Mesothelial cell of epicardium (in vitro differentiated cells): ENCODE results near the gene KCNK7. TPM values are rescaled to one million over a fixed set of nuclear protein-coding genes. Genes with fewer than 3 reads are reported as not detected.

Source experiments
- DNase-seq, 2 experiments: peaks; one replicate each; pipeline ENCODE4 v3.0.0; 2021; ENCODE audit warnings: low spot score in 2 of 2; ENCODE audit not compliant: unreplicated experiment in 2 of 2
- H3K27ac Mint-ChIP-seq: 2 replicates; pipeline ENCODE4 v1.8.0; 2021; ENCODE audit warnings: mixed read lengths
- H3K27me3 Mint-ChIP-seq: 2 replicates; pipeline ENCODE4 v1.8.0; 2021; ENCODE audit warnings: low read depth, mixed read lengths
- H3K36me3 Mint-ChIP-seq: 2 replicates; pipeline ENCODE4 v1.8.0; 2021; ENCODE audit warnings: mixed read lengths
- H3K4me1 Mint-ChIP-seq: 2 replicates; pipeline ENCODE4 v1.8.0; 2021; ENCODE audit warnings: mixed read lengths
- H3K4me3 Mint-ChIP-seq: 2 replicates; pipeline ENCODE4 v1.8.0; 2021; ENCODE audit warnings: mild to moderate bottlenecking, moderate library complexity, mixed read lengths
- H3K9me3 Mint-ChIP-seq: 2 replicates; pipeline ENCODE4 v1.8.0; 2021; ENCODE audit warnings: mixed read lengths
- total RNA-seq: library from RNA; stranded (reverse); gene quantifications from 3 replicates; pipeline ENCODE4 v1.2.1, GENCODE V29; 2021
- TF ChIP-seq, protein P1 (sequence below): fragments of 200-600 bp; sonication (generic); IDR thresholded peaks from one replicate; pipeline ENCODE4 v1.5.0; 2021; ENCODE audit warnings: antibody characterized with exemption; ENCODE audit not compliant: unreplicated experiment

KCNK7 gene
- total RNA-seq, 1 donor from 2014 or later, result 2.4 TPM

DNA sequence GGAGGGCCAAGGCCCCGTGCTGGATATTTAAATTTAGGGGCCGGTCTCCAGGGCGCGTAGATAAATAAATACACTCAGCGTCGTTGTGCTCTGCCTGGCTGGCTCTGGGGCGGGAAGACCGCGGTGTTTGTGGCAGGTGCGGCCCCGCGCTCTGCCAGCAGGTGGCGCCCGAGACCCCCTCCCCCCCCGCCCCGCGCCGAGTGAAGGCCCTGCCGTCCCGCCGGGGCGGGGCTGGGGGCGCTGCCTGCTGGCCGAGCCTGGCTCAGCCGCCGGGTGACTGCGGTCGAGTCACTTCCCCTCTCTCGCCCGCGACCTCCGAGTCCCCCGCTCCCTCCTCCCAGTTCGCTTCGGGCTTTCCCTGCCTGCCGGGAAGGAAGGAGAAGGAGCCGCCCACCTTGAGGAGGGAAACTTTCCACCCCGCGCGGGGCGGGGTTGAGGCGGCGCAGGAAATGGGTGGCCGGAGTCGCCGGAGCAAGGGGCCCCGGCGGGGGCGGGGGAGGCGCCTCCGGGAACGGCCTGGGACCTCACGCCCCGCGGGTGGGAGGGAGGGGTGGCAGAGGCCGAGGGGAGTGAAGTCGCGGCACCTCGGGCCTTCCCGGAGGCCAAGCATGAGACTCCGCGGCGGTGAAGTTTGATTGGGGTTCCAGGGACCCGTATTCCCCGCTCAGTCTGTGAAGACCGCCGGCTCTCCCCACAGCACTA, 21.3 kb downstream of the KCNK7 start:
- DNase-seq, result peak; percentile 80 to 86
- H3K4me3 Mint-ChIP-seq, result peak overlapping the region; percentile 74
- no peaks in the 10 kb centered on the region for H3K9me3 Mint-ChIP-seq
- TF ChIP-seq, protein P1, sequence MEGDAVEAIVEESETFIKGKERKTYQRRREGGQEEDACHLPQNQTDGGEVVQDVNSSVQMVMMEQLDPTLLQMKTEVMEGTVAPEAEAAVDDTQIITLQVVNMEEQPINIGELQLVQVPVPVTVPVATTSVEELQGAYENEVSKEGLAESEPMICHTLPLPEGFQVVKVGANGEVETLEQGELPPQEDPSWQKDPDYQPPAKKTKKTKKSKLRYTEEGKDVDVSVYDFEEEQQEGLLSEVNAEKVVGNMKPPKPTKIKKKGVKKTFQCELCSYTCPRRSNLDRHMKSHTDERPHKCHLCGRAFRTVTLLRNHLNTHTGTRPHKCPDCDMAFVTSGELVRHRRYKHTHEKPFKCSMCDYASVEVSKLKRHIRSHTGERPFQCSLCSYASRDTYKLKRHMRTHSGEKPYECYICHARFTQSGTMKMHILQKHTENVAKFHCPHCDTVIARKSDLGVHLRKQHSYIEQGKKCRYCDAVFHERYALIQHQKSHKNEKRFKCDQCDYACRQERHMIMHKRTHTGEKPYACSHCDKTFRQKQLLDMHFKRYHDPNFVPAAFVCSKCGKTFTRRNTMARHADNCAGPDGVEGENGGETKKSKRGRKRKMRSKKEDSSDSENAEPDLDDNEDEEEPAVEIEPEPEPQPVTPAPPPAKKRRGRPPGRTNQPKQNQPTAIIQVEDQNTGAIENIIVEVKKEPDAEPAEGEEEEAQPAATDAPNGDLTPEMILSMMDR, result peak; percentile 98
- peak overlapping the region; percentile 83 for H3K27ac Mint-ChIP-seq
- peaks cover 55% of the 10 kb centered on the region for H3K4me1 Mint-ChIP-seq
- H3K27me3 Mint-ChIP-seq, result peaks cover 9% of the 10 kb centered on the region
- H3K36me3 Mint-ChIP-seq, result no peaks in the 10 kb centered on the region

GRCh38 chr11:65573391-65574079, 22.1 kb downstream of the KCNK7 start:
- Mint-ChIP-seq H3K4me3 (peak overlapping the region; percentile 74), H3K36me3 (no peaks in the 10 kb centered on the region), H3K27me3 (peaks cover 9% of the 10 kb centered on the region), H3K27ac (peak overlapping the region; percentile 76), H3K4me1 (peaks cover 61% of the 10 kb centered on the region), H3K9me3 (no peaks in the 10 kb centered on the region)
- no peak for DNase-seq
- TF ChIP-seq, protein P1, result no peak

DNA sequence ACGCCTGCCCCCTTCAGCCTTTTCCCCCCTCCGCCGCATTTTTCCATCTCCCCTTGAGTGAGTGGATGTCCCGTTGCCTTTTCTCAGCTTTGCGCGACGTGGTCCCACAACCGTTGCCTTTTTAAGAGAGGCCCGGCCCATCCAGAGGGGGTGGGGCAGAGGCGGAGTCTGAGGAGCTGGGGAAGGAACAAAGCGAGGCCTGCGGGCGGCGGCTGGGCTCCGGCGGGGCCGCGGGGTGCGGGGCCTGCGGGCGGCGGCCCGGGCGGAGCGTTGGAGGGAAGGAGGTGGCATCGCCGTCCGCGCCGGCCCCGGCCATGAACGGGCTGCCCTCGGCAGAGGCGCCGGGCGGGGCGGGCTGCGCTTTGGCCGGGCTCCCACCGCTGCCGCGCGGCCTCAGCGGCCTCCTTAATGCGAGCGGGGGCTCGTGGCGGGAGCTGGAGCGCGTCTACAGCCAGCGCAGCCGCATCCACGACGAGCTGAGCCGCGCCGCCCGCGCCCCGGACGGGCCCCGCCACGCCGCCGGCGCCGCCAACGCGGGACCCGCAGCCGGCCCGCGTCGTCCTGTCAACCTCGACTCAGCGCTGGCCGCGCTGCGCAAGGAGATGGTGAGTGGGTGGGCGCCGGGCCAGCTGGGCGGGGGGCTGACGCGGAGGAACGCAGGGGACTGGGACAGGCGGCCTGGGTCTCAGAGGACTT, 23.1 kb downstream of the KCNK7 start, which contains the start of gene FAM89B:
FAM89B (plus strand) TSS at position 183 of the 696 bp plus-strand sequence; CDS start at position 315, 132 bp downstream.
- TF ChIP-seq, protein P1, result no peak
- H3K36me3 Mint-ChIP-seq, result no peaks in the 10 kb centered on the region
- H3K27me3 Mint-ChIP-seq, result peaks cover 9% of the 10 kb centered on the region
- peak; percentile 69 to 86 for DNase-seq
- no peaks in the 10 kb centered on the region for H3K9me3 Mint-ChIP-seq
- H3K27ac Mint-ChIP-seq, result peak within 1 kb of the TSS; percentile 98
- H3K4me3 Mint-ChIP-seq, result peak within 1 kb of the TSS; percentile 99
- peaks cover 62% of the 10 kb centered on the region for H3K4me1 Mint-ChIP-seq

GRCh38 chr11:65571940-65572339, 23.7 kb downstream of the KCNK7 start:
- DNase-seq, result no peak
- peaks cover 62% of the 10 kb centered on the region for H3K4me1 Mint-ChIP-seq
- H3K4me3 Mint-ChIP-seq, result peak overlapping the region; percentile 99
- H3K27ac Mint-ChIP-seq, result peak overlapping the region; percentile 98
- peaks cover 9% of the 10 kb centered on the region for H3K27me3 Mint-ChIP-seq
- no peaks in the 10 kb centered on the region for H3K36me3 Mint-ChIP-seq
- no peaks in the 10 kb centered on the region for H3K9me3 Mint-ChIP-seq
- TF ChIP-seq, protein P1, result no peak

DNA sequence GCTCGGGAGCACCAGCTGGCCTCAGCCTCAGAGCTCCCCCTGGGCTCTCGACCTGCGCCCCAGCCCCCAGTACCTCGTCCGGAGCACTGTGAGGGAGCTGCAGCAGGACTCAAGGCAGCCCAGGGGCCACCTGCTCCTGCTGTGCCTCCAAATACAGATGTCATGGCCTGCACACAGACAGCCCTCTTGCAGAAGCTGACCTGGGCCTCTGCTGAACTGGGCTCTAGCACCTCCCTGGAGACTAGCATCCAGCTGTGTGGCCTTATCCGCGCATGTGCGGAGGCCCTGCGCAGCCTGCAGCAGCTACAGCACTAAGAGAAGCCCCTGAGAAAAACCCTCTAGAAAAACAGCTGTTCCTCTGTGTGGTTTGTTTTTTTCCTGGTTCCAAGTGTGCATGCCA, 24.2 kb downstream of the KCNK7 start:
- DNase-seq, result no peak
- H3K27ac Mint-ChIP-seq, result peak overlapping the region; percentile 98
- peaks cover 57% of the 10 kb centered on the region for H3K4me1 Mint-ChIP-seq

More for the DNA sequence above, 24.2 kb downstream of the KCNK7 start:
- Mint-ChIP-seq H3K9me3 (no peaks in the 10 kb centered on the region), H3K27me3 (peaks cover 7% of the 10 kb centered on the region), H3K4me3 (peak overlapping the region; percentile 99), H3K36me3 (no peaks in the 10 kb centered on the region)
- TF ChIP-seq, protein P1, result no peak
